NCI-H2196 (cell line): ENCODE results near the gene PRKG1.

Experiments used
- DNase-seq: peaks from one replicate; lab custom pipeline; 2025; ENCODE audit not compliant: unreplicated experiment; lab: John Stamatoyannopoulos, UW

PRKG1 gene

GRCh38 chr10:51485668-51486067 lies 411.4 kb downstream of the PRKG1 start:
- no peak for DNase-seq

GRCh38 chr10:51487576-51487975 lies 413.3 kb downstream of the PRKG1 start:
- DNase-seq: no peak

DNA sequence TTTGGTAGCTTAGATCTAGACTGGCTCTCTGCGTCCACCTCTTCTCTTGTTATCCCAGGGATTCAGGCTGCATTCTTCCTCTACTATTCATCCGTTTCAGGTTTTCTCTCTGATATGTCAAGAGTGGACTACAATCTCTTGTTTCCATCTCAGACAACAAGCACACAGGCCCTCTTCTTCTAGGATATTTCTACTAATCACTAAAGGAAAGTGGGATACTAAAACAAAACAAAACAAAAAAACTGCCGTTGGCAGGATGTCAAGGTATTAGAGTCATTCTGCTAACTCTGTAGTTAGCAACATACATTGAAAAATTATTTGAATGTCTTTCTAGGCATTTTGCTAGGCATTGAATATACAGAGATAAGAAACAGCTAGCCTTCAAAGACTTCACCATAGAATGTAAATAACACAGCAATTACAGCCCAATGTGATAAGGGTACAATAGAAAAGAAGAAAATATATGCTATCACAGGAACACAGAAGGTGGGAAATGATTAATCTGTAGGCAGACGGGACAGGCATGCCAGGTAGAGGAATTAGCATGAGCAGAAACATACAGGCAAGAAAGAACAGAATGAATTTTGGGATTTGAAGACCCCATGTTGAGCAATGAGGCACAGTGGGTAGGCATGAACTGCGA lies 414.6 kb downstream of the PRKG1 start:
- no peak for DNase-seq

GRCh38 chr10:51498424-51498823 lies 424.1 kb downstream of the PRKG1 start:
- no peak for DNase-seq

DNA sequence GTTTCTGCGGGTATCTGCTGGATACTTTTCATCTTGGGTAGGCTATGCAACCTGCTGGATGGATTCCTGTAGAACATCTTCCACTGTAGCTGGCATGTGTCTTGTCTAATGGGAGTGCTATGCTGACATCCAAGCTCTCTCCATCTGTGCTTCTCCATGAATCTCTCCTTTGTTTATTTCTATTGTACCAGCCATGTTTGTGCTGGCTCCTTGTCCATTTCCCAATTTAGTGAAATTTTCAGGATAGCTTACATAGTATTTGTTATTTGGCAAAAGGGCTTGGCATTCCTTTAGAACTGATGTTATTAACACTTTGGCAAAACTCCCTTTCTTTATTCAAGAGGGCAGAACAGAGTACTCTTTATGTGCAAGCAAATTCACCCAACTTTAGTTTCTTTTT lies 427.1 kb downstream of the PRKG1 start:
- no peak for DNase-seq

DNA sequence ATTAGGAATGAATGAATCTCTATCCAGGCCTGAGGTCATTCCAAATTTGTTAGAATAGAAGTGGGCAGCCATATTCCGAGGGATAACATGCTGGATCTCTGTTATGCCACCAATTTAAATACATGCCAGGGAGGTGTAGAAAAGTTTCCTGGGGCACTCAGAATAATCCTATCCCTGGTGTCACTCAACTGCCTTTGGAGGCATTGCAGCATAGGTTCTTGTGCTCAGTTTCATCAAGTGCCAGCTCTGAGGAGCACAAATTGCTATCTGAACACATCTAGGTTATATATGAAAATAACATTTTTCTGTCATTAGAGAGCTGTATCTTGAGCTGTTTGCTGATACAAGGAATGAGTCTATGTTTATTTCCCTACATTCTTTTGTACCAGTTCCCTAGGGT lies 427.8 kb downstream of the PRKG1 start:
- DNase-seq: no peak

DNA sequence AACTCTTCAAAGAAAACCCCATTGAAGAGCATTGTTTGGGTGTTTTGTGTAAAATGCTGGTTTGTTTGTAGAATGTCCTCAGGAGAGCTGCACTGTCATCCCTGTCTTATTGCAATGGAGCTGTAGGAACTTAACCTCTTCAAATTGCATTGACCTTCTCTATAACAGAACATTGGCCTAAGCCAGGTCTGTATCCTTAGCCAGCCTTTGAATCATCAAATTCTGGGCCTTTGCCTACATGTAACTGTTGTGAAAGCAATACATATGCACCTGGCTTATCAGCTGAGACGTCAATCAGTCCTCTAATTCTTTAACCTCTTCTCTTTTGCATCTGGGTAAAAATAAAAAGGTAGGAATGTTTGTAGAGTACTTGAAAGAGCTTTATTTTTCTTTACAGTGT lies 429.1 kb downstream of the PRKG1 start:
- DNase-seq: no peak

- DNase-seq: no peak
These were observed 433.2 kb downstream of the PRKG1 start for GRCh38 chr10:51507476-51507875.

GRCh38 chr10:51508156-51508555 lies 433.9 kb downstream of the PRKG1 start:
- DNase-seq: no peak

DNA sequence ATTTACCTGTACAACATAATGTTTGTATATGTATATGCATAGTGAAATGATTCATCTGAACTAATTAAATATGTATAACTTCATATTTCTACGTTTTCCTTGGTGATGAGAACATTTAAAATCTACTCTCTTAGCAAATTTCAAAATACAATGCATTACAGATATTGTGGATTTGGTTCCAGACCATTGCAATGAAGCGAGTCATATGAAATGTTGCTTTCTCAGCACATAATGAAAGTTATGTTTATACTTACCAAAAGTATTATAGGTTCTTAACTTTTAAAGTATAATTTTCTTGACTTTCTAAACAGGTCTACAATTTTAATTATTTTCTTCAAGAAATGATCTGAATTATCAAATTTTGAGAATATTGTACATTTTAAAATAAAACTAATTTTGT lies 435.9 kb downstream of the PRKG1 start:
- no peak for DNase-seq

GRCh38 chr10:51521605-51522004 lies 447.3 kb downstream of the PRKG1 start:
- no peak for DNase-seq

GRCh38 chr10:51522858-51523257 lies 448.6 kb downstream of the PRKG1 start:
- no peak for DNase-seq

GRCh38 chr10:51523440-51523839 lies 449.2 kb downstream of the PRKG1 start:
- DNase-seq: no peak

GRCh38 chr10:51524041-51524440 lies 449.8 kb downstream of the PRKG1 start:
- no peak for DNase-seq

DNA sequence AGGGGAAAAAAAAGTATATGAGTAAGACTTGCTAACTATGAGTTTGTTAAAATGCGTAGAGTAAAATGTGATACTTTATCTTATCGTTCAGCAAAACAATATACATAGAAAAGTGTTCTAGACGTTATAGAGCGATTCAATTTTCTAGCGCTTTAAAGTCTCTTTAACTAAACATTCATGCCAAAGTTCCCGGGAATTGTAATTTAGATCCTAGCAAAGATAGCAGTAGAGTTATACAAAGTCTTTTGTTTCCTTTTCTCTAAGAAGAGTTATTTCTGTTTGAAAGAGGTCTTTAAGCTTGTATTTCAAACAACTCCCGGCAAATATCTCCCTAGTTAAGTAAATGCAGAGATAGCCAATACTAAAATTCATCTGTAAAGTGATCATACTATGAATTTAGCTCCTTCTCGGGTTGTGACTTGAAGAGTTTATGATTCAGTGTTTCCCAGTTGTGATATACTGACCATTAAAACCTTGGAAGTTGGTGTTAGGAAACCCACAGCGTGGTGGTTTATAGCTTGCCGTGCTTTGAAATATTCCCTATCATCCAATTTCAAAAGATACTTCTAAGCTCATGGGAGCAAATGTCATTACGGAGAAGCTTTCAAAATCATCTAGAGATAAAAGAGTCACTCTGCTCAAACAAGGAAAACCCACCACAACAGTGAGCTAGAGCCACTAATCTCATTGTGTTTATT lies 453.4 kb downstream of the PRKG1 start:
- no peak for DNase-seq

DNA sequence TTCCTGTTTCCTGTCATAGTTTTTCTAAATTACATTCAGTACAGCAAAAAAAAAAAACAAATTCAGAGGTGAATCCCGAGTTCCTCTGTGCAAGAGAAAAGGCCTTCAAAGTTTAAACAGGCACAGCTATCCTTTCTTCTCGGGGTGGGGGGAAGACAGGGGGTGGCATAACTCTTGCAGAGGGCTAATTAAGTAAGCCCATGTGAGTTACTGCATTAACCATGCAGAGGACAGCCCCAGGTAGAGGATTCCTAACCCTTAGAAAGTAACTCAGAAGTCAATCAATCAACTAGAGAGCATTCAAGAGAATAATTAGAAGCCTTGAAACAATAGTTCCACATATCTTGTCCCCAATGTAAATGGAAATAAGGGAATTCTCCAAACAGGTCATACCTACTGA lies 454.2 kb downstream of the PRKG1 start:
- no peak for DNase-seq

- DNase-seq: no peak
These were observed 456.3 kb downstream of the PRKG1 start for GRCh38 chr10:51530541-51530940.

GRCh38 chr10:51532044-51532443 lies 457.8 kb downstream of the PRKG1 start:
- no peak for DNase-seq

- no peak for DNase-seq
These were observed 468.6 kb downstream of the PRKG1 start for GRCh38 chr10:51542853-51543252.

DNA sequence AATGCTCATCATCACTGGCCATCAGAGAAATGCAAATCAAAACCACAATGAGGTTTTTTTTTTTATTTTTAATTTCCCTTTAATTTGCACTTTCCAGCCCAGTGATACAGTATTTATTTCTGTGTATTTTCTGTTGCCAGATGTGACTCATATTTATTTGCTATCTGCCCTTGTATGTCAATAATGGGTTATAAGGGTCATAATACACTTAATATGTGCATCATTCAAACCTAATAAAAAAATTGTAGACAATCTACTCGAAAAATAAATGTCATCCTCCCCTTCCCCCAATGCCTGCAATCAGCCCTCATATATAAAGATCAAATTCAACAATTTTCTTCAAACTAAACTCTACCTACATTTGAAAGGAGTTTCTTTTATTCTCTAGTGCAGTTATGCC lies 470.6 kb downstream of the PRKG1 start:
- no peak for DNase-seq

- no peak for DNase-seq
These were observed 473.7 kb downstream of the PRKG1 start for GRCh38 chr10:51547941-51548340.

- no peak for DNase-seq
These were observed 478.6 kb downstream of the PRKG1 start for GRCh38 chr10:51552879-51553278.
